Mammary epithelial cell (primary cell): ENCODE measurements around the gene ANKRD11.

Source experiments
- CTCF ChIP-seq, 2 donors: IDR thresholded peaks in 1 of 2; conservative IDR thresholded peaks in 1 of 2; 2 replicates each; pipeline ENCODE4 v1.5.1; 2011 to 2012; ENCODE audit warnings: inconsistent platforms in 2 of 2, low read length in 2 of 2, mild to moderate bottlenecking in 2 of 2, control low read depth in 1 of 2, low read depth in 1 of 2; ENCODE audit not compliant: insufficient read depth in 1 of 2; ENCODE audit errors: extremely low read depth in 1 of 2
- EZH2 ChIP-seq: IDR thresholded peaks from 2 replicates; pipeline ENCODE4 v1.6.1; 2012; ENCODE audit warnings: low read length, inconsistent platforms, borderline replicate concordance

- TF ChIP-seq CTCF (conservative IDR thresholded peaks at IDR 0.05 in 1 of 2, IDR thresholded peaks at IDR 0.05 in 1 of 2; ENCODE audit: extremely low read depth in 1 of 2, insufficient read depth in 1 of 2, low read depth in 1 of 2, low read length in 2 of 2) (no peak), EZH2 (no peak)
These were observed 63.4 kb downstream of the ANKRD11 start for GRCh38 chr16:89426736-89427530.
